SK-N-SH (cell line): ENCODE results near the gene CTDP1. TPM values are rescaled to one million over a fixed set of nuclear protein-coding genes. Genes with fewer than 3 reads are reported as not detected.

Experiments used
- CTCF ChIA-PET: fragments of 300-600, 350-600 bp; formaldehyde crosslinking; extraction: SDS; loops from one replicate; lab custom pipeline; 2021; lab: Yijun Ruan, JAX
- POLR2A ChIA-PET: fragments of 350-600 bp; sonication (Branson Sonifier 250); formaldehyde crosslinking; extraction: SDS; loops from one replicate; lab custom pipeline; 2020; ENCODE audit warnings: antibody characterized with exemption, inconsistent platforms; lab: Yijun Ruan, JAX
- DNase-seq: peaks from one replicate; pipeline ENCODE4 v3.0.0; 2012
- H2AFZ ChIP-seq: fragments of 200-600 bp; sonication (generic); 2 replicates; pipeline ENCODE4 v1.8.1; 2016; ENCODE audit warnings: antibody characterized with exemption, mild to moderate bottlenecking, low read depth
- H3F3A ChIP-seq: fragments of 200-600 bp; sonication (generic); replicated peaks from 2 replicates; pipeline ENCODE3; 2016; ENCODE audit warnings: antibody characterized with exemption, mild to moderate bottlenecking; ENCODE audit not compliant: insufficient read depth
- H3K27ac ChIP-seq, 2 experiments: fragments of 200-500 bp in 1 of 2; fragments of 200-600 bp in 1 of 2; sonication (Bioruptor generic) in 1 of 2; sonication (generic), shearing (Covaris generic) in 1 of 2; 2 replicates each; pipeline versions ENCODE4 v1.5.1 to v1.6.1; 2014 to 2016; ENCODE audit warnings: low read depth in 2 of 2, inconsistent platforms in 1 of 2, low read length in 1 of 2, mild to moderate bottlenecking in 1 of 2, mixed read lengths in 1 of 2
- H3K27me3 ChIP-seq: fragments of 200-600 bp; sonication (generic), shearing (Covaris generic); 2 replicates; pipeline ENCODE4 v1.6.1; 2016; ENCODE audit warnings: mixed run types; ENCODE audit not compliant: insufficient read depth
- H3K36me3 ChIP-seq, 2 experiments: fragments of 200-500 bp in 1 of 2; fragments of 200-600 bp in 1 of 2; sonication (Bioruptor generic) in 1 of 2; sonication (generic) in 1 of 2; replicated peaks in 1 of 2; 2 replicates each; pipeline versions ENCODE3 to v1.5.1; 2014 to 2016; ENCODE audit warnings: low read length in 1 of 2, mild to moderate bottlenecking in 1 of 2; ENCODE audit not compliant: insufficient read depth in 2 of 2, control insufficient read depth in 1 of 2
- H3K4me1 ChIP-seq, 2 experiments: fragments of 200-500 bp in 1 of 2; fragments of 200-600 bp in 1 of 2; sonication (Bioruptor generic) in 1 of 2; sonication (generic), shearing (Covaris generic) in 1 of 2; 2 replicates each; pipeline versions ENCODE4 v1.5.1 to v1.6.1; 2014 to 2016; ENCODE audit warnings: low read depth in 1 of 2, low read length in 1 of 2, mixed run types in 1 of 2; ENCODE audit not compliant: insufficient read depth in 2 of 2, control insufficient read depth in 1 of 2
- H3K4me2 ChIP-seq: fragments of 200-600 bp; sonication (generic), shearing (Covaris generic); 2 replicates; pipeline ENCODE4 v1.6.1; 2017; ENCODE audit warnings: mixed run types
- H3K4me3 ChIP-seq, 2 experiments: fragments of 200-500 bp in 1 of 2; fragments of 200-600 bp in 1 of 2; sonication (Bioruptor generic) in 1 of 2; sonication (generic), shearing (Covaris generic) in 1 of 2; 2 replicates each; pipeline versions ENCODE4 v1.5.1 to v1.8.1; 2014 to 2016; ENCODE audit warnings: low read depth in 2 of 2, inconsistent platforms in 1 of 2, low read length in 1 of 2, mild to moderate bottlenecking in 1 of 2, mixed read lengths in 1 of 2, moderate library complexity in 1 of 2
- H3K79me2 ChIP-seq: fragments of 200-600 bp; sonication (generic); 2 replicates; pipeline ENCODE4 v1.8.1; 2017; ENCODE audit warnings: mild to moderate bottlenecking; ENCODE audit not compliant: insufficient read depth
- H3K9ac ChIP-seq: fragments of 200-600 bp; sonication (generic); 2 replicates; pipeline ENCODE4 v1.6.1; 2017; ENCODE audit warnings: mixed run types
- H3K9me2 ChIP-seq: fragments of 200-600 bp; sonication (generic); 2 replicates; pipeline ENCODE4 v1.6.1; 2017; ENCODE audit warnings: mixed run types
- H3K9me3 ChIP-seq: fragments of 200-600 bp; sonication (generic); 2 replicates; pipeline ENCODE4 v1.6.1; 2017; ENCODE audit warnings: mixed run types, mild to moderate bottlenecking, moderate library complexity
- H4K20me1 ChIP-seq: fragments of 200-600 bp; sonication (generic); 2 replicates; pipeline ENCODE4 v1.6.1; 2017; ENCODE audit warnings: mild to moderate bottlenecking, mixed run types; ENCODE audit not compliant: insufficient read depth
- EP300 ChIP-seq, 2 experiments: IDR thresholded peaks; 2 replicates each; pipeline versions ENCODE4 v1.4.0 to v1.6.1; 2012; ENCODE audit warnings: borderline replicate concordance in 1 of 2, low read depth in 1 of 2, low read length in 1 of 2
- EZH2phosphoT487 ChIP-seq: fragments of 200-600 bp; sonication (generic); IDR thresholded peaks from 2 replicates; pipeline ENCODE4 v1.6.1; 2017; ENCODE audit warnings: low read depth, mixed run types, mild to moderate bottlenecking, antibody characterized with exemption, moderate library complexity, borderline replicate concordance
- FOSL2 ChIP-seq: IDR thresholded peaks from 2 replicates; pipeline ENCODE4 v1.4.0; 2012; ENCODE audit warnings: low read depth, mild to moderate bottlenecking, moderate library complexity, borderline replicate concordance
- FOXJ3 ChIP-seq: sonication (generic); formaldehyde crosslinking; IDR thresholded peaks from 2 replicates; pipeline ENCODE4 v1.5.1; 2020; ENCODE audit warnings: mild to moderate bottlenecking, missing genetic modification reagents
- FOXM1 ChIP-seq: IDR thresholded peaks from 2 replicates; pipeline ENCODE4 v1.4.0; 2012; ENCODE audit warnings: low read depth, mild to moderate bottlenecking
- GATA2 ChIP-seq: sonication (generic); formaldehyde crosslinking; IDR thresholded peaks from 2 replicates; pipeline ENCODE4 v1.5.0; 2020; ENCODE audit warnings: mild to moderate bottlenecking, missing genetic modification reagents
- MEF2A ChIP-seq: IDR thresholded peaks from 2 replicates; pipeline ENCODE4 v1.4.0; 2012; ENCODE audit warnings: low read depth, borderline replicate concordance
- MXI1 ChIP-seq: IDR thresholded peaks from 2 replicates; pipeline ENCODE4 v1.6.1; 2012; ENCODE audit warnings: mild to moderate bottlenecking, low read depth, low read length, improper control_type of control experiment
- NRF1 ChIP-seq: IDR thresholded peaks from 2 replicates; pipeline ENCODE4 v1.6.1; 2012; ENCODE audit warnings: low read depth, mild to moderate bottlenecking, low read length
- POLR2AphosphoS5 ChIP-seq: IDR thresholded peaks from 2 replicates; pipeline ENCODE4 v1.6.1; 2012; ENCODE audit warnings: low read depth, low read length
- RFX5 ChIP-seq: IDR thresholded peaks from 2 replicates; pipeline ENCODE4 v1.6.1; 2012; ENCODE audit warnings: mild to moderate bottlenecking, improper control_type of control experiment, low read length
- SIN3A ChIP-seq: IDR thresholded peaks from 2 replicates; pipeline ENCODE4 v1.6.1; 2012; ENCODE audit warnings: low read depth, mild to moderate bottlenecking, low read length, moderate library complexity, borderline replicate concordance
- SMC3 ChIP-seq: IDR thresholded peaks from 2 replicates; pipeline ENCODE4 v1.6.1; 2012; ENCODE audit warnings: low read depth, low read length, improper control_type of control experiment
- TEAD4 ChIP-seq: IDR thresholded peaks from 2 replicates; pipeline ENCODE4 v1.4.0; 2012; ENCODE audit warnings: mild to moderate bottlenecking, borderline replicate concordance; ENCODE audit not compliant: insufficient read depth
- WGBS: methylation state at CpG from one replicate; pipeline ENCODE4 v1.1.6; 2017; ENCODE audit warnings: low lambda C conversion rate; 5-methylcytosine and 5-hydroxymethylcytosine counted together
- polyA plus RNA-seq, 3 experiments: library from polyadenylated mRNA; depleted of rRNA; stranded (reverse); fragments of >200 nt; gene quantifications; 2 replicates each; pipeline ENCODE4 v1.2.3, GENCODE V29; 2012
- TF ChIP-seq, protein P1 (sequence below): fragments of 150-350 bp; IDR thresholded peaks from 2 replicates; pipeline ENCODE4 v1.6.1; 2016; ENCODE audit warnings: mild to moderate bottlenecking, low read depth, low read length
- TF ChIP-seq, protein P2 (sequence below): IDR thresholded peaks from 2 replicates; pipeline ENCODE4 v1.6.1; 2012; ENCODE audit warnings: mild to moderate bottlenecking, low read depth, low read length, moderate library complexity
- TF ChIP-seq, protein P3 (sequence below): IDR thresholded peaks from 2 replicates; pipeline ENCODE4 v1.4.0; 2012; ENCODE audit warnings: low read depth

Gene CTDP1
- polyA plus RNA-seq, 1 of the 3 experiments (the other 2 are of a cell fraction), result 15.6 TPM

DNA sequence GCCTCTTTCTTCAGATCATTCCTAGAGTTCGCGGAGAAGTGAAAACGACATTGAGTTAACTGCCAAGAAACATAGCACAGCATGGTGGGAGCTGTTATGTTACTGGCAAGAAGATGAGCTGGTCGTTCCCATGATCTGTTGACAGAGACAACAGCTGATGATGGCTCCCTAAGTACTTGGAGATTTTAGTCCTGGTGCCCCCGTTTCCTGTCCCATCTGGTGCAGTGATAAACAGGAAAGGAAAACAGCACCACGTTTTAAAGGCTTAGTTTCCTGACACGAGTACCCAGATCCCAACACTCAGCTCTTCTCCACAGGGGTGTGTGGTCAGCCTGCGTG lies 61.7 kb downstream of the CTDP1 start:
- H3K4me2 ChIP-seq, result no peak overlapping the region
- no peak overlapping the region for H3K9ac ChIP-seq
- H3F3A ChIP-seq, result no peaks in the 10 kb centered on the region
- ChIA-PET CTCF (no interaction called here), POLR2A (no interaction called here)
- H3K9me3 ChIP-seq, result no peaks in the 10 kb centered on the region
- H3K27me3 ChIP-seq, result no peaks in the 10 kb centered on the region
- DNase-seq, result no peak
- 90% methylated on average over 8 of the region's 8 CpGs for WGBS
- H3K4me3 ChIP-seq, result no peak overlapping the region
- no peaks in the 10 kb centered on the region for H3K79me2 ChIP-seq
- H3K4me1 ChIP-seq, result no peaks in the 10 kb centered on the region
- H4K20me1 ChIP-seq, result no peaks in the 10 kb centered on the region
- H3K27ac ChIP-seq, result no peak overlapping the region
- no peaks in the 10 kb centered on the region for H3K9me2 ChIP-seq
- H3K36me3 ChIP-seq, result peaks cover 15 to 36% of the 10 kb centered on the region in 2 experiments
- TF ChIP-seq FOSL2 (no peak), GATA2 (CRISPR knock-in tag) (no peak), POLR2AphosphoS5 (no peak), FOXJ3 (CRISPR knock-in tag) (no peak), SIN3A (no peak), NRF1 (no peak), MXI1 (no peak), SMC3 (no peak), MEF2A (no peak), RFX5 (no peak), EZH2phosphoT487 (no peak), TEAD4 (no peak), FOXM1 (no peak), EP300 (IDR thresholded peaks at IDR 0.05; ENCODE audit: borderline replicate concordance in 1 of 2, low read depth in 1 of 2, low read length in 1 of 2) (no peak)
- TF ChIP-seq, protein P1, sequence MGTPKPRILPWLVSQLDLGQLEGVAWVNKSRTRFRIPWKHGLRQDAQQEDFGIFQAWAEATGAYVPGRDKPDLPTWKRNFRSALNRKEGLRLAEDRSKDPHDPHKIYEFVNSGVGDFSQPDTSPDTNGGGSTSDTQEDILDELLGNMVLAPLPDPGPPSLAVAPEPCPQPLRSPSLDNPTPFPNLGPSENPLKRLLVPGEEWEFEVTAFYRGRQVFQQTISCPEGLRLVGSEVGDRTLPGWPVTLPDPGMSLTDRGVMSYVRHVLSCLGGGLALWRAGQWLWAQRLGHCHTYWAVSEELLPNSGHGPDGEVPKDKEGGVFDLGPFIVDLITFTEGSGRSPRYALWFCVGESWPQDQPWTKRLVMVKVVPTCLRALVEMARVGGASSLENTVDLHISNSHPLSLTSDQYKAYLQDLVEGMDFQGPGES, result no peak
- TF ChIP-seq, protein P2, sequence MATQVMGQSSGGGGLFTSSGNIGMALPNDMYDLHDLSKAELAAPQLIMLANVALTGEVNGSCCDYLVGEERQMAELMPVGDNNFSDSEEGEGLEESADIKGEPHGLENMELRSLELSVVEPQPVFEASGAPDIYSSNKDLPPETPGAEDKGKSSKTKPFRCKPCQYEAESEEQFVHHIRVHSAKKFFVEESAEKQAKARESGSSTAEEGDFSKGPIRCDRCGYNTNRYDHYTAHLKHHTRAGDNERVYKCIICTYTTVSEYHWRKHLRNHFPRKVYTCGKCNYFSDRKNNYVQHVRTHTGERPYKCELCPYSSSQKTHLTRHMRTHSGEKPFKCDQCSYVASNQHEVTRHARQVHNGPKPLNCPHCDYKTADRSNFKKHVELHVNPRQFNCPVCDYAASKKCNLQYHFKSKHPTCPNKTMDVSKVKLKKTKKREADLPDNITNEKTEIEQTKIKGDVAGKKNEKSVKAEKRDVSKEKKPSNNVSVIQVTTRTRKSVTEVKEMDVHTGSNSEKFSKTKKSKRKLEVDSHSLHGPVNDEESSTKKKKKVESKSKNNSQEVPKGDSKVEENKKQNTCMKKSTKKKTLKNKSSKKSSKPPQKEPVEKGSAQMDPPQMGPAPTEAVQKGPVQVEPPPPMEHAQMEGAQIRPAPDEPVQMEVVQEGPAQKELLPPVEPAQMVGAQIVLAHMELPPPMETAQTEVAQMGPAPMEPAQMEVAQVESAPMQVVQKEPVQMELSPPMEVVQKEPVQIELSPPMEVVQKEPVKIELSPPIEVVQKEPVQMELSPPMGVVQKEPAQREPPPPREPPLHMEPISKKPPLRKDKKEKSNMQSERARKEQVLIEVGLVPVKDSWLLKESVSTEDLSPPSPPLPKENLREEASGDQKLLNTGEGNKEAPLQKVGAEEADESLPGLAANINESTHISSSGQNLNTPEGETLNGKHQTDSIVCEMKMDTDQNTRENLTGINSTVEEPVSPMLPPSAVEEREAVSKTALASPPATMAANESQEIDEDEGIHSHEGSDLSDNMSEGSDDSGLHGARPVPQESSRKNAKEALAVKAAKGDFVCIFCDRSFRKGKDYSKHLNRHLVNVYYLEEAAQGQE, result no peak
- TF ChIP-seq, protein P3, sequence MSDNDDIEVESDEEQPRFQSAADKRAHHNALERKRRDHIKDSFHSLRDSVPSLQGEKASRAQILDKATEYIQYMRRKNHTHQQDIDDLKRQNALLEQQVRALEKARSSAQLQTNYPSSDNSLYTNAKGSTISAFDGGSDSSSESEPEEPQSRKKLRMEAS, result no peak
- no peak overlapping the region for H2AFZ ChIP-seq
